GM18507 (cell line): ENCODE data around the gene CPHXL2.
A peak's percentile ranks its signal among the peaks of the same experiment; 100 is the strongest.

Experiments used
- DNase-seq: peaks from one replicate; pipeline ENCODE4 v3.0.0; 2011; ENCODE audit warnings: low read depth; ENCODE audit not compliant: insufficient read length; ENCODE audit errors: extremely low spot score
- FAIRE-seq: peaks from 2 replicates; lab custom pipeline; 2011; peaks lifted over from hg19 to GRCh38; lab: Jason Lieb, UNC

CPHXL2 gene

DNA sequence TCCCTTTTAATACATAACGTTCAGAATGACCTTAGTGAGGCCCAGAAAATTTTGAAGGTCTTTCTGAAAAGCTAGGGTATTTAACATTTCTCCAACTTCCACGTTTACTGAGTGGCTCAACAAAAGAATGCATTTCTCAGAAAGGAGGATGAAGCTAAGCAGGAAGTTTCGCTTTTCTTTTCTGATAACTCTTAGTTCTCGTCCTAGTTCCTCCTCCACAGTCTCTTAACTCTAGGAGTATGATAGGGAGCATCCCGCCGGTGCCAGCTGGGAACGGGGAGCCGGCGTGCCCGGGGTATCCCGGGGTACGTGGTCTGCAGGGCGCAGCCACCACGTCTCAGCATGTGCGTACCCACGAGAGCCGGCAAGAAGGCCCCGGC, 29.7 kb downstream of the CPHXL2 start:
- DNase-seq (no peak), FAIRE-seq (peak; percentile 52)

DNA sequence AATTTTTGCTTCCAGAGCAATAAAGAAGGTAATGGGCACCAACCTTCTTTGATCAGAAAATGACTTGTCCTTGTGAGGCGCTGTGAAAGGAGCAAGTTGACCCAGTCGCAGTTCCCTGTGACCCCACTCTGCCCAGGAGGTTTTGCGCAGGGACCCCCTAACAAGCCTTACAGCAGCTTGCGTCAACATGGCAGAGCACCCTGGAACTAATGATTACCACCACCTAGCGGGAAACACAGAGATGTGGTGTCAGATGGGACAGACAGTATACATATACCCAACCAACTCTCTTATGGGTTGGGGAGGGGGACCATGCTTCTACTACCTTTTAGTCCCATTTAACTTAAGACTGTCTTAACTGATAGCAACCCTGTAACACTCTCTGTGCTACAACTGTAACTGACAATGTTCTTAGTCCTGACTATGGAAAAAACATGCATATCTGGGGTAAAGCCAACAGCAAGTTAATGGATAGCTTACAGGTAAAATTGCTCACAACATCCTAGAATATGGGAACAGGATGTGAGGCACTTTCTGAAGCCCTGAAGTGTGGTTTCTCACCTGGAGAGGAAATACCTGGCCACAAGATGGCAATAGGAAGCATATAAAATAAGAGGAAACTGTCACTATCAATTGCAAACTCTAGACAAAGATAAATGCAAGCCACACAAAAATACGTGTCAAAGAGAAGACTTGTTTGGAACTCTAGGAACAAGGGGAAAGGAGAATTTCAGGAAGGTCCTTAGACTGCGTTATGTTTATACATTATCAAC, 32.4 kb downstream of the CPHXL2 start:
- FAIRE-seq (no peak), DNase-seq (no peak)

DNA sequence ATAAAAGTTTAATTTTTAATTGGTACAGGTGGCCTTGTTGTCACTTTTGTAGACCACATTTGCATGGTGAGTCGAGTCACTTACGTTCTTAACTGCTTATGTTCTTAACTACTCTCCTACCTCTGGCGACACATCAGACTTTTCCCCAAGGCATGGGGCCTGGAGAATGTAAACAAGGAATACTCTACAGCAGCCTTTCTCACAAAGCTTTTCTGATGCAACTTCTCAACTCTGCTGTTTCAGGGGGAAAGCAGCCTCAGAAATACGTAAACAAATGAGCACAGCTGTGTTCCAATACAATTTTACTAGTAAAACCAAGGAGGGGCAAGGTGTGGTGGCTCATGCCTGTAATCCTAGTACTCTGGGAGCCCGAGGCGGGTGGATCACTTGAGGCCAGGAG, 36.2 kb downstream of the CPHXL2 start:
- DNase-seq (no peak), FAIRE-seq (no peak)

DNA sequence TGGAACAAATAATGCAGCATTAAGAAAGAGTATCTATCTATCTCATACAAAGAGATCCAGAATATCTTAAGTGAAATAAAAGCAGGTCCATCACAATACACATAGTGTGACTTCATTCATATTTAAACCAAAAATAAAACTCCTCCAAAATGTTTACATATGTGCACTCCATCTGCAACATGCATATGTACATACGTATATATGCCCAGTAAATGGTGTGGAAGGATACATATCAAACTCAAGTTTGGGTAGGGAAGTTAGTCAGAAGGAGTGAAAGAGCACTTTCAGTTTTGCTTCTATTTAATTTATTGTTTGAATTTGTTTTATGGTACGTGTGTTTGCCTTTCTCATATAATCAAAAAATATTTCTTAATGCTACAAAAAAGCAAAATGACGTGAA, 41.8 kb downstream of the CPHXL2 start:
- no peak for FAIRE-seq
- DNase-seq, result no peak

DNA sequence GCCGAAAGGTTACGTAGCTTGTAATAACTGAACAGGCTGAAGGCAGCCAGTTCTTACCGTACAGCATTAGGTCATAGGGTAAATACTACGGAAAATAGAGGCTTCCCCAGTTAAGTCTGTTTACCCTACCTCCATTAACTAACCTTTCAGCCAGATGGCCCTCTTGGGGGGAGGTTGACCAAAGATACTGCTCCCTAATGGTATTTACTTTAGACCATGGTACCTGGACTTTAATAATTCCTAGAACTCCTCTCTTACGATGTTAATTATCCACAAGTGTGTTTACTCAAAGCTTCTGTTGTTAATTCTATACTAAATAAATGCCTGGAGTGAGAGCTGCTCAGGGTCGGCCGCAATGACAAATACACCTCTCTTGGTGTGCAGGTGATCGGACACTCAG, 44.0 kb downstream of the CPHXL2 start:
- FAIRE-seq (no peak), DNase-seq (no peak)

DNA sequence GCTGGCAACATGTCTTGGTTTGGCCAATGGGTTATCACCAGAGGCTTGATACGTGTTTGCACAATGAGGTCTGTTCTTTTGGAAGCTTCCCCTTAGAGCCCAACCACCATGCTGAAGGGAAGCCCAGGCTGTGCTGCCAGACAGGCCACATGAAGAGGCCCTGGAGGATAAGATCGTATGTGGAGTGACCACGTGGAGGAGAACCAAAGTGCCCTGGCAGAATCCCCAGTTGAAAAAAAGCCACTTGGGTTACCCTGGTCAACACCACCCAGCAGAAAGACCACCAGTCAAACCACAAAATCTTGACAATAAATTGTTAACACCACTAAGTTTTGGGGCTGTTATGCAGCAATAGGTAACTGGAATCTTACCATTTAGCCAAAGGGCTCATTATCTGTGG, 46.8 kb downstream of the CPHXL2 start:
- DNase-seq (no peak), FAIRE-seq (no peak)

DNA sequence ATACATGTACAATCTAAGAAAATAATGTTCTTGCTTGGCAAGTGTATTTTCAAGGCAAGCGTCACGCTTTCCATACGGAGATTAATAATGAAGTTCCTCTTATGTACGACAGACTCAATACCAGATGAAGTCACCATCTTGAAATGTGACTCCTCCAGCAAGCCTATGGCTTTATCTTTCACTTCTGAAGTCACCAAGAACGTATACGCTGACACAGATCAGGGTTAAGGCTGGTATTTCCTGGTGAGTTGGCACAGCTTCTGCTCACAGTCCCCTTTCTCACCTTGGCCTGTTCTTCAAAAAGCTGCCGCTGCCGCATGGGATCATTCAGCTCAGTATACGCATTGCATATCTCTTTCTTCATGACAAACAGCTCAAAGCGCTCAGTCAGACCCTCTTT, 47.7 kb downstream of the CPHXL2 start:
- FAIRE-seq (no peak), DNase-seq (no peak)

DNA sequence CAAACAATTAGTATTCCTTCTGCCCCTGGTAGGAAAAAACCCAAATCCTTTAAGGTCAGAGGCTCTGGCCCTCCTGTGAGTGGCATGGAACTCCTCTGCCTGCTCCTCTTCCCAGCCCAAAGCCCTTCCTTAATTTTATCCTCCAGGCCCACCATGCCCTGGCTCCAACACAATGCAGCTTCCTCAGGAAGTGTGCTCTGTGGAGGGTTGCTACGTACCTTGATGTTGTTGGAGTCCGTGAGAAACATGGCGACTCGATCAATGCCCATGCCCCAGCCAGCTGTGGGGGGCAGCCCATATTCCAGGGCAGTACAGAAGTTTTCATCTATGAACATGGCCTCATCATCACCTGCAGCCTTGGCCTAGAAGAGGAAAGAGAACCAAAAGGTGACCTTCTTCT, 48.5 kb downstream of the CPHXL2 start:
- DNase-seq, result no peak
- no peak for FAIRE-seq

DNA sequence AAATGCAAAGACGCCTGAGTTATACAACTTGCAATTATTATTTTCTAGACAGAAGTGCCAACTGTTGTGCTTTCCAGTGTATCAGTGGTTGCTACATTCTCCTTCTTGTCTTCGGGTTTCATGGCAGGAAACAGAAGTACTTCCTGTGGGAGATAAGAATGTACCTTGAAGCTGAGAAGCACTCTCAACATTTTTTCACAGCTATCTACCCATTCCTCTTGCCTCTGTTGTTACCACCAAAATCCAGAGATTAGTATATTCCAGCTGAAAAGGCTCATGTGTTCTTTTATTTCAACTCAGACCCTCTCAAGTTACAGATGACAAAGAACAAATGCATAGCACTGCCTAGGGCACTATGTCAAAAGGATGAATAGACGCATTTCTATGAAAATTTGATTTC, 49.0 kb downstream of the CPHXL2 start:
- no peak for DNase-seq
- FAIRE-seq, result no peak

DNA sequence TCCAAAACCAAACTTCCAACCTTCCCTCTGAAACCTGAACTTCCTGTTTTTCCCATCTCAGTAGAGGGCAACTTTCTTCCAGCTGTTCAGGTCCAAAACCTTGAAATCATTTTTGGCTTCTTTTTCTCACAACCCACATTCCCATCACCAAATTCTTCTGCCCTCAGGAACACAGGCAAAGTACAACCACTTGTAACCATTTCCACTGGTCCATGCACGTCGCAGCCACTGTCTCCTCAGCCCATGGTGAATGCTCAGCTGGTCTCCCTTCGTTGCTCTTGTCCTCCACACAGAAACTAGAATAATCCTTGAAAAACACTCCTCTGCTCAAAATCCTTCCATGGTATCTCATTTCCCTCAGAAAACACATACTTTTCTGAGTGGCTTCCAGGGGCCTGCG, 50.0 kb downstream of the CPHXL2 start:
- DNase-seq (no peak), FAIRE-seq (no peak)

DNA sequence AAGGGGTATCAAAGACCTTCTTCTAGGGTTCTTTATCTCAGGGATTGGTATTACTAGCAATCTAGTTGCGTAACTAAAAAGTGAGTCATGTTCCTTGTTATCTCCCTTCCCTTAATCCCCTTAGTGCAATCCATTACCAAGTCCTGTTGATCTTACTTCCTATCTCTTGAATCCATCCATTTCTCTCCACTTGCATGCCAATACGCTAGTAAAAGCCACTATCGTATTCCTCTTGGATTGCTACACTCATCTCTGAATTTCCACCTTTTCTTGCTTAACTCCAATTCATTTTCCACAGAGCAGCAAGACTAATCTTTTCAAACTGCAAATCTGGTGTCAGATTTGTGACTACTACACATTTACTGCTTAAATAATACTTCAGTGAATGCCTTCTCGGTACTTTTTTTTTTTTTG, 51.9 kb downstream of the CPHXL2 start:
- FAIRE-seq (no peak), DNase-seq (no peak)

DNA sequence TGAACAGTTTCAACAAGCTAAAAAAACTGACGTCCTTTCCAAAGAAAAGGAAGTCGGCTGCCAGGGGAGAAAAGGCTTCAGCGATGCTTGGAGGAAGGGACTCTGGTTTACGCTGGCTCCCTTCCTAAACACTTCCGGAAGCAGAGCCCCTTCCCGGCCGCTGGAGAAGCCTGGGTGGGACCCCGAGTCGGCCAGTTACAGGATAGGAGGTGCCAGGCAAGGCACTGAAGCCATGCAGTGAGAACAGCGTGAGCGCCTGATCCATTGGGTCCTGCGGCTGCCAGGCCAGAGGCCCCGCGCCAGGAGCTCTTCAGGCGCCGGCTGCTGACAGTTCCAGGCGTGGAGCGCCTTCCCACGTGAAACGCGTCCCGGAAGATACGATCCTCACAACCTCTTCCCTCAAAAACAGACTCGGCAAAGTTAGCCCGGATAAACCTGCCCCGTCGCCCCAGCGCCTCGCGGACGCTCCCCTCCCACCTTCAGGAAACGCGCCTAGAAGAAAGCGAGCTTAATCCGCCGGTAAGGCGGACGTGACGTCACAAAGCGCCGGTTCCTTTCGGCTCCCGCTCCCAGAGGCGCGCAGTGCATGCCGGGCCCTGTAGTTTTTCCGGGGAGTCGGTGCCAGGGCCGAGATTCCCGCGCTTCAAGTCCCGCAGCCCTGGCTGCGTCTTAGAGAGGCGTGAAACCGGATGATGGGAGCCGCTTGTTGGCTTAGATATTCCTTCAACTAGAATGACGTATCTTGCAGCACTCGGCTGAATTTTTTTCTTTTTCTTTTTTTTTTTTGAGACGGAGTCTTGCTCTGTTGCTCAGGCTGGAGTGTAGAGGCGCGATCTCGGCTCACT, 53.8 kb downstream of the CPHXL2 start, which contains the start of gene ADAT1:
Gene ADAT1 (minus strand): TSS at position 521 of the 845 bp plus-strand sequence. CDS start 2,482 bp downstream, outside the sequence.
- peak; percentile 89 for FAIRE-seq
- DNase-seq, result peak; percentile 87

DNA sequence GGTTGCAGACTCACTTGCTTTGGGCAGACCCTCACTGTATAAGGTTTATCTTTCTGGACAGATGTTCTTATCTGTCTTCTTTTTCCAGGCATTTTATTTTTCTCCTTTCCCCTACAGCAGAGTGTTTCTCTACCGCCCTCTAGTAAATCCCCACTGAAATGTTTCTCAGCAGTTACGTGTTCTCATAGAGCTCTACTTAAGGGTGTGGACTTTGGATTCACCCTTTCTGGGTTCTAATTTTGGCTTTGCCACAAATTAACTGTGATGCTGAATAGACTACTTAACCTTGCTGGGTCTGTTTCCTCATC, 55.7 kb downstream of the CPHXL2 start:
- DNase-seq, result no peak
- FAIRE-seq, result peak; percentile 61

DNA sequence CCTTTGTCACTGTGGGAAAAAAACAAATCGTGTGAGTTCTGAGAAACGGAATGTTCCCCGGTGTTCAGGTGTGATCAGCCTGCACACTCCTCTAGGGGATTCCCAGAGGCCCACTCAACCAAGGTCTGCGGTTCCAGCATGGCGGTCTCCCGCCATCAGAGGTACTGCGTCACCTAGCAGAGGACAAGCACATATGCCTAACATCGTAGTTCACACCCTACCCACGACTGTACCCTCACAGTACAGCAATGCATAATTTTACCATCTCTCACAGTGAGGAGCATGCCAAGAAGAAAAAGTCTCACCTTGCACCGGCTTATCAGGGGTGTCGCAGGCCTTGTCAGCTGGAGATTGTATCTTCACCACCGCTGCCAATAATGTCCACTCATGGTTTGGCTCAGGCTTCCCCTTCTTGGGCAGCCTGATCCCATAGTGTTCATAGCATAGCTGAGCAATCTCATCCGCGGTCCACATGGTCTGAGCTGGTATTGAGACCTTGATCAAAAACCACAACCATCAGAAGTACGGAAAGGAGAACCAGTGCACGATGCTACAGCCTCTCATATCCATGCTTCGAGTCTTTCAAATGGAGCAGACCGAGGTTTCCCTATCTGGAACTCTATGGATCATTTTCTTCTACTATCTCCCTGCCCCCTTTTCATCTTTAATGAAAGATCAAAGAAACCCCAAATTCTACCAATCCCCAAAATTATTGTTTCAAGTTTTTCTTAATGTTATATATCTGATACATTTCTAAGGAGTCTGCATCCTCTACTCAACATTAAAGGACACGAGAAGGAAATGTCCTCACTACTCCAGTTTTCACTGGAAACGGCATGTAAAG, 56.3 kb downstream of the CPHXL2 start:
- FAIRE-seq (no peak), DNase-seq (no peak)

DNA sequence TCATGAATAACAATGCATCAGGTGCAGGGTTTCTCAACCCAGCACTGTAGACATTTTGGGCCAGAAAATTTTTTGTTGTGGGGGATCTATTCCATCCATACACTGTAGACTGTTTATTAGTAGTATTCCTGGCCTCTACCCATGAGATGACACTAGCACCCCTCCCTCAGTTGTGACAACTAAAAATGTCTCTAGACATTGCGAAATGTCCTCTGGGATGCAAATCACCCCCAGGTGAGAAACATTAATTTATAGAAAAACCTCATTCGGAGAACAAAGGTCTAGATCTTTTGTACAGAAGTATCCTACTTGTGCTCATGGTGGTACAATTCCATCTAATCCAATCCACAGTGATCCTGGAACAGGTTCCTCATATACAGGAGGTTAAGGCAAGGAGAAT, 58.0 kb downstream of the CPHXL2 start:
- no peak for DNase-seq
- FAIRE-seq, result no peak

DNA sequence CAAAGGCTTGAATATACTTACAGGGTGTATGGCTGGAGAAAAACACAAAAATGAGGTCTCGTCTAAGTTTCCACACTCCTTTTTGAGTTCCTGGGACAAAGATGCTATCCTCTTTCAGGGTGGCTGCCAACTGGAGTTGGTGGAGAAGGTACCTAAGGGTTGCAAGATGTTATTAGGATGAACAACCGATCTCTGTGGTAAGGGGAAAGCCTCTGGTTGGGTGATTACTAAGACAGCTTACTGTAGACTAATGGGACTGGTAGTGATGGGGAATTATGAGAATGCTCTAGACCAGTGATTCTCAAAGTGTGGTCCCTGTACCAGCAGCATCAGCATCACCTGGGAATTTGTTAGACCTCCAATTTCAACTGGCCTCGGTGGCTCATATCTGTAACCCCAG, 59.7 kb downstream of the CPHXL2 start:
- no peak for FAIRE-seq
- no peak for DNase-seq

DNA sequence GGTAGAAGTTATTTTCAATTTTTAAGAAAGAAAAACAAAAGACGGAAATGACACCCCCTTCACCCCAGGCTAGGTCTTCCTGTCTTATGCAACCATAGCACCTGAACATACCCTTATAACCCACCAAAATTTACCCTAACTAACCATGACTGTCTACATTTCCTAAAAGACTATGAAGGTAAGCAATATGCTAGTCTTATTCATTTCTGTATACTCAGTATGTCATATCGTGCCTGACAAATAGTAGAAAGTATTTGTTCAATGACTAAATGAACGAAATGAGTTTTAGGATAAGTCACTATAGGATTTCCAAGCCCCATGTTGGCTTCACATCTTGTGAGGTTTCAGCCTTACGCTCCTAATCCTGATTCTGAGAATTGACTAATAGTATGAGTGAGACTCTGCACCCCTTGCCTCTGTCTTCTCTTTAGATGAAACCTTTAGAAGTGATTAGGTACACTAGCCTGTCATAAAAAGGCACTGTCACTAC, 60.2 kb downstream of the CPHXL2 start:
- FAIRE-seq (no peak), DNase-seq (no peak)

DNA sequence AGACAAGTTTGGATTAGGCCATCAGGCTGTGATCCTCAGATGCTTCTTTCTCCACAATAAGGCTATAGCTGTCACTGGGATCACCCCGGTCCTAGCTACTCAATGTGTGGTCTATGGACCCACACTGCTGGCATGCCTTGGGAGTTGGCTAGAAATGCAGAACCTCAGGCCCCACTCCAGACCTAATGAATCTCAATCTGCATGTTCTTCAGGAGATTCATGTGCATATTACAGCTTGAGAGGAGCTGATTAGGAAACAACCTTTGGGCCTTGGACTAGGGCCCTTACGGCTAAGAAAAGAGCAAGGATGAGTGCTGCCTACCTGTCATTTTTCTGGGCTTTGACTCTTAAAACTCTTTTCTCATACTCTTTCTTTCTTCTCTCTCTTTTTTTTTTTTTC, 61.2 kb downstream of the CPHXL2 start:
- DNase-seq (no peak), FAIRE-seq (no peak)

DNA sequence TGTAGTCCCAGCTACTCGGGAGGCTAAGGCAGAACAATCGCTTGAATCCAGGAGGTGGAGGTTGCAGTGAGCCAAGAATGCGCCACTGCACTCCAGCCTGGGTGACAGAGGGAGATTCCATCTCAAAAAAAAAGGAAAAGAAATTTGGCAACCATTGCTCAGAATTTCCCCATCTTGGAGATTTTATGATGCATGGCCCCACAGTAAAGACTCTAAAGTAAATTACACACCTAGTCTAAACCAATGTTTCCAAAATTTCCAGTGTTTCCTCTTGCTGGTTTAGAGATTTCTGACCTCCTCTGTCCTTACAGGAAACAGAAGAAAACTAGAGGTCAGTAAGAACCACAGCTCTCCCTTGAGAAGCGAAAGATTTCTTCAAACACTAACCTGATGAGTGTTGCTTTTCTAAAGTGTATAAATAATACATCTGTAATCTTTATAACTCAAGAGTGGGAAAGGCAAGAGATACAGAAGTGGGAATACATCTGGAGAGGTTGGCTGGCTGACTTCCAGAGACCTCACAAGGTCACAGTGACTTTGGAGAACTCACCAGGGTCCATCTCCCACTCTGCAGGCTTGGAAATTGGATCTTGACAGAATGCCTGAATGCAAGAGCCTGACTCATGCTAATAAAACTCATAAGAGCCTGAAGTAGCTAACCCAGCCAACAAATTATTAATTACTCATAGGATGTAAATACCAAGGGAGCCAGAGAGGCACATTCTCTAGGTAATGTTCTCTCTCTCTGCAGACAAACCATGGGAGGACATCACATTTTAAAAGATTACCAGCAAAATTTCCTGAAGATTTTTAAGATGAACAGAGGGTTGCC, 62.5 kb downstream of the CPHXL2 start:
- no peak for FAIRE-seq
- no peak for DNase-seq
